ENCODE data around the gene ANKRD13A. TPM values are rescaled to one million over a fixed set of nuclear protein-coding genes. Genes with fewer than 3 reads are reported as not detected.

The ANKRD13A gene
- total and polyA plus RNA-seq, 2 donors (not counting 3 experiments of a cell fraction or from before 2014, with no cell fraction given) = 37.0 to 43.9 TPM

DNA sequence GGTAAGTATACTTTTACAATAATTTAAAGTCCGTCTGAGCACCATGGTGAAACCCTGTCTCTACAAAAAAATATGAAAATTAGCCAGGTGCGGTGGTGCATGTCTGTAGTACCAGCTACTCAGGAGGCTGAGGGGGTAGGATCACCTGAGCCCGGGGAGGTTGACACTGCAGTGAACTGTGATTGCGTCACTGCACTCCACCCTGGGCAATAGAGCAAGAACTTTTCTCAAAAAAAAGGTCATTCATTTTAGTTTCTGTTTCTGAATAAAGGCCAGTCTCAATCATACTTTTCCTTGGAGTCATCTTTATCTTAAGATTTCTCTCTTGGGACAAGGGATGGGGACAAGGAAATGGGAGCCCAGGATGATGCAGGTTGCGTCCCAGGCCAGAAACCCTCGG lies 12.9 kb downstream of the ANKRD13A start:
- DNase-seq (ENCODE audit: low read depth, low spot score) (no peak), FAIRE-seq (no peak)
- POLR2A ChIA-PET = no interaction called here
- Histone ChIP-seq H4K20me1 (replicated peaks; ENCODE audit: control insufficient read depth, extremely low read depth, insufficient read depth, low read length) (no peaks in the 10 kb centered on the region), H3K4me2 (ENCODE audit: insufficient read depth, low read length) (no peak overlapping the region), H3K9me3 (replicated peaks; ENCODE audit: control insufficient read depth, insufficient read depth, low read length) (no peaks in the 10 kb centered on the region), H3K79me2 (ENCODE audit: control insufficient read depth, insufficient read depth, low read length) (peaks cover 3% of the 10 kb centered on the region), H3K27ac (ENCODE audit: insufficient read depth, low read depth, low read length) (no peak overlapping the region), H3K36me3 (ENCODE audit: control insufficient read depth in 2 of 2, extremely low read depth in 1 of 2, insufficient read depth in 2 of 2, low read length in 2 of 2) (no peaks in the 10 kb centered on the region), H2AFZ (ENCODE audit: low read depth, low read length) (no peak overlapping the region), H3K4me3 (replicated peaks in 1 of 3; ENCODE audit: insufficient read depth in 1 of 3, low read depth in 1 of 3, low read length in 3 of 3) (no peak overlapping the region), H3K9me1 (replicated peaks; ENCODE audit: control insufficient read depth, extremely low read depth, insufficient read depth, low read length) (no peaks in the 10 kb centered on the region), H3K27me3 (ENCODE audit: control insufficient read depth in 2 of 2, insufficient read depth in 2 of 2, low read length in 2 of 2) (no peaks in the 10 kb centered on the region), H3K9ac (replicated peaks; ENCODE audit: extremely low read depth, insufficient read depth, low read length) (no peak overlapping the region), H3K4me1 (ENCODE audit: control insufficient read depth, extremely low read depth, insufficient read depth, low read length) (peaks cover 6% of the 10 kb centered on the region)
- TF ChIP-seq JUN (IDR thresholded peaks at IDR 0.05; ENCODE audit: borderline replicate concordance, insufficient read depth, insufficient read length, low read depth) (no peak), GATA2 (IDR thresholded peaks at IDR 0.05; ENCODE audit: insufficient read depth, insufficient read length, low read depth, low read length) (no peak), MAX (IDR thresholded peaks at IDR 0.05; ENCODE audit: insufficient read depth, insufficient read length) (no peak), FOS (IDR thresholded peaks at IDR 0.05; ENCODE audit: borderline replicate concordance, insufficient read depth, low read length) (no peak), POLR2AphosphoS5 (IDR thresholded peaks at IDR 0.05; ENCODE audit: insufficient read depth, low read depth, low read length) (no peak), MYC (IDR thresholded peaks at IDR 0.05; ENCODE audit: low read depth, low read length) (no peak), POLR2A (IDR thresholded peaks at IDR 0.05; ENCODE audit: low read depth, low read length) (no peak), EZH2 (IDR thresholded peaks at IDR 0.05; ENCODE audit: borderline replicate concordance, low read depth, low read length, severe bottlenecking) (no peak), CTCF (IDR thresholded peaks at IDR 0.05; ENCODE audit: extremely low read depth in 1 of 2, insufficient read depth in 1 of 2, low read depth in 1 of 2, low read length in 2 of 2) (no peak)
- CTCF ChIA-PET = interaction anchor here (1.0 to 1.3 kb wide), 2 partner anchors 11 to 14 kb away, joined by 3 to 4 read pairs; no protein-coding TSS in a partner anchor
- no TSS peak for BruUV-seq (replicated peaks)
- intact Hi-C loops (cut with micrococcal nuclease) (no loop called here), dilution Hi-C loops (cut with MboI; ENCODE audit: extremely low pct_ligation_motif_present, low sequenced_read_pairs) (no loop called here)
